ENCODE data around the gene ARHGAP33. TPM values are rescaled to one million over a fixed set of nuclear protein-coding genes. Genes with fewer than 3 reads are reported as not detected.

The ARHGAP33 gene
- polyA plus RNA-seq, 1 experiment: 1.2 TPM

DNA sequence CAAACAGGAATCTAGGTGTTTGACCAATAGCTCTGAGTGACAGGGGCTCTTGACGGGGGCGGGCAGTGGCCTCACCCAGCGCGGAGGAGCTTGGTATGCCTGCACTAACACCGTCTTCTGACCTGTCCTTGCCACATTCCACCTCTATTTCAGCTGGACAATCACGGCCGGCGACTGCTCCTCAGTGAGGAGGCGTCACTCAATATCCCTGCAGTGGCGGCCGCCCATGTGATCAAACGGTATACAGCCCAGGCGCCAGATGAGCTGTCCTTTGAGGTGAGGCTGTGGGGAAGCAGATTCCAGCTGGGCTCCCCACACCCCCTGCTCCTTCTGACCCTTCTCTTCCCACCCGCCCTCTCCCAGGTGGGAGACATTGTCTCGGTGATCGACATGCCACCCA, 4.7 kb downstream of the ARHGAP33 start:
- TF ChIP-seq, protein P1, sequence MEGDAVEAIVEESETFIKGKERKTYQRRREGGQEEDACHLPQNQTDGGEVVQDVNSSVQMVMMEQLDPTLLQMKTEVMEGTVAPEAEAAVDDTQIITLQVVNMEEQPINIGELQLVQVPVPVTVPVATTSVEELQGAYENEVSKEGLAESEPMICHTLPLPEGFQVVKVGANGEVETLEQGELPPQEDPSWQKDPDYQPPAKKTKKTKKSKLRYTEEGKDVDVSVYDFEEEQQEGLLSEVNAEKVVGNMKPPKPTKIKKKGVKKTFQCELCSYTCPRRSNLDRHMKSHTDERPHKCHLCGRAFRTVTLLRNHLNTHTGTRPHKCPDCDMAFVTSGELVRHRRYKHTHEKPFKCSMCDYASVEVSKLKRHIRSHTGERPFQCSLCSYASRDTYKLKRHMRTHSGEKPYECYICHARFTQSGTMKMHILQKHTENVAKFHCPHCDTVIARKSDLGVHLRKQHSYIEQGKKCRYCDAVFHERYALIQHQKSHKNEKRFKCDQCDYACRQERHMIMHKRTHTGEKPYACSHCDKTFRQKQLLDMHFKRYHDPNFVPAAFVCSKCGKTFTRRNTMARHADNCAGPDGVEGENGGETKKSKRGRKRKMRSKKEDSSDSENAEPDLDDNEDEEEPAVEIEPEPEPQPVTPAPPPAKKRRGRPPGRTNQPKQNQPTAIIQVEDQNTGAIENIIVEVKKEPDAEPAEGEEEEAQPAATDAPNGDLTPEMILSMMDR (IDR thresholded peaks at IDR 0.05; ENCODE audit: low read depth, low read length): no peak
- Histone ChIP-seq H3K27ac (ENCODE audit: low read depth, low read length) (no peak overlapping the region), H3K9me3 (ENCODE audit: control insufficient read depth, insufficient read depth, low read length) (no peaks in the 10 kb centered on the region), H3K4me3 (ENCODE audit: low read depth, low read length) (no peak overlapping the region), H3K27me3 (ENCODE audit: control insufficient read depth, insufficient read depth, low read length) (no peaks in the 10 kb centered on the region)
- CTCF ChIA-PET: no interaction called here
- POLR2A ChIA-PET: no interaction called here
- DNase-seq (ENCODE audit: low read depth, low spot score): no peak

DNA sequence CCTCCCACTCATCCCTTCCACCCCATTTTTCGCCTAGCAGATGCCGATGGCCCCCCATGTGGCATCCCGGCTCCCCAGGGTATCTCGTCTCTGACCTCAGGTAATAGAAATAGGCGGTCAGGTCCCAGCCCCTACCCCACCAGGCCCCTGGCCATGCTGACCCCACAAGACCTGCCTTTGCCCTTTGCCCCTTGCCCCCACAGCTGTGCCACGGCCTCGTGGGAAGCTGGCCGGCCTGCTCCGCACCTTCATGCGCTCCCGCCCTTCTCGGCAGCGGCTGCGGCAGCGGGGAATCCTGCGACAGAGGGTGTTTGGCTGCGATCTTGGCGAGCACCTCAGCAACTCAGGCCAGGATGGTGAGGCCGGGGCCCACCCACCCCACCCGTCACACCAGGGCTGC, 5.4 kb downstream of the ARHGAP33 start:
- H3K4me3 ChIP-seq (ENCODE audit: low read depth, low read length): no peak overlapping the region
- no peak overlapping the region for H3K27ac ChIP-seq (ENCODE audit: low read depth, low read length)
- H3K27me3 ChIP-seq (ENCODE audit: control insufficient read depth, insufficient read depth, low read length): no peaks in the 10 kb centered on the region
- POLR2A ChIA-PET: no interaction called here
- TF ChIP-seq, protein P1 (IDR thresholded peaks at IDR 0.05; ENCODE audit: low read depth, low read length): no peak
- CTCF ChIA-PET: no interaction called here
- DNase-seq (ENCODE audit: low read depth, low spot score): no peak
- H3K9me3 ChIP-seq (ENCODE audit: control insufficient read depth, insufficient read depth, low read length): no peaks in the 10 kb centered on the region

DNA sequence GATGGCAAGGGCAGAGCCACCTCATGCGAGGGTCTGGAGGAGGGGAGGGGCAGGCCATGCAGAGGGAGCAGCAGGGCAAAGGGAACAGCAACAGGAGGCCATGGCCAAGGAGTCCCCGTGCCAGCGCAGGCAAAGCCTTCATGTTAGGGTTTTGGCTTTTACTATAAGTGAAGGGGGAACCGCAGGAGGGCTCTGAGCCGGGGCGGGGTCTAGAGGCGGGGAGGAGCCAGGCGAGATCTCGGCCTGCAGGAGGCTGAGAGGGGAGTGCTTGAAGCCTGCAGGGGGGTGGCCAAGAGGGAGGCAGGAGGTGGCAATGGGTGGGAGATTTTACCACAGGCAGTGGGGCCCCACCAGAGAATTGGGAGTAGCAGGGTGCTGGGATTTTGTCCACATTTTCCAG, 6.3 kb downstream of the ARHGAP33 start:
- TF ChIP-seq, protein P1 (IDR thresholded peaks at IDR 0.05; ENCODE audit: low read depth, low read length): no peak
- Histone ChIP-seq H3K27ac (ENCODE audit: low read depth, low read length) (no peak overlapping the region), H3K27me3 (ENCODE audit: control insufficient read depth, insufficient read depth, low read length) (no peaks in the 10 kb centered on the region), H3K9me3 (ENCODE audit: control insufficient read depth, insufficient read depth, low read length) (no peaks in the 10 kb centered on the region), H3K4me3 (ENCODE audit: low read depth, low read length) (no peak overlapping the region)
- ChIA-PET CTCF (no interaction called here), POLR2A (no interaction called here)
- no peak for DNase-seq (ENCODE audit: low read depth, low spot score)

DNA sequence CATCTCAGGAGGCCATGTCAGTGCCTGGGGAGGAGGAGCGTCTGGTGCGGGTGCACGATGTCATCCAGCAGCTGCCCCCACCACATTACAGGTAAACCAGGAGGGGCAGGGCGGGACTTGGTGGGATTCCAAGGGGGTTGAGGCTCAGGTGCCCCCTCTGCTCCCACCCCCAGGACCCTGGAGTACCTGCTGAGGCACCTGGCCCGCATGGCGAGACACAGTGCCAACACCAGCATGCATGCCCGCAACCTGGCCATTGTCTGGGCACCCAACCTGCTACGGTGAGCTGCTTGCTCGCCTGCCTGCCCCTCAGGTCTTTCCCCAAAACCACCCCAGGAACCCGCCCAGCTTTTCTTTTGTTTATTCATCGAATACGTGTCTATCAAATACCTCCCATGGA, 7.2 kb downstream of the ARHGAP33 start:
- ChIA-PET CTCF (no interaction called here), POLR2A (interaction anchor here (0.6 kb wide), 1 partner anchor 883 kb away, joined by 3 read pairs; no protein-coding TSS in a partner anchor)
- Histone ChIP-seq H3K27me3 (ENCODE audit: control insufficient read depth, insufficient read depth, low read length) (no peaks in the 10 kb centered on the region), H3K9me3 (ENCODE audit: control insufficient read depth, insufficient read depth, low read length) (no peaks in the 10 kb centered on the region), H3K27ac (ENCODE audit: low read depth, low read length) (no peak overlapping the region), H3K4me3 (ENCODE audit: low read depth, low read length) (no peak overlapping the region)
- TF ChIP-seq, protein P1 (IDR thresholded peaks at IDR 0.05; ENCODE audit: low read depth, low read length): no peak
- no peak for DNase-seq (ENCODE audit: low read depth, low spot score)

DNA sequence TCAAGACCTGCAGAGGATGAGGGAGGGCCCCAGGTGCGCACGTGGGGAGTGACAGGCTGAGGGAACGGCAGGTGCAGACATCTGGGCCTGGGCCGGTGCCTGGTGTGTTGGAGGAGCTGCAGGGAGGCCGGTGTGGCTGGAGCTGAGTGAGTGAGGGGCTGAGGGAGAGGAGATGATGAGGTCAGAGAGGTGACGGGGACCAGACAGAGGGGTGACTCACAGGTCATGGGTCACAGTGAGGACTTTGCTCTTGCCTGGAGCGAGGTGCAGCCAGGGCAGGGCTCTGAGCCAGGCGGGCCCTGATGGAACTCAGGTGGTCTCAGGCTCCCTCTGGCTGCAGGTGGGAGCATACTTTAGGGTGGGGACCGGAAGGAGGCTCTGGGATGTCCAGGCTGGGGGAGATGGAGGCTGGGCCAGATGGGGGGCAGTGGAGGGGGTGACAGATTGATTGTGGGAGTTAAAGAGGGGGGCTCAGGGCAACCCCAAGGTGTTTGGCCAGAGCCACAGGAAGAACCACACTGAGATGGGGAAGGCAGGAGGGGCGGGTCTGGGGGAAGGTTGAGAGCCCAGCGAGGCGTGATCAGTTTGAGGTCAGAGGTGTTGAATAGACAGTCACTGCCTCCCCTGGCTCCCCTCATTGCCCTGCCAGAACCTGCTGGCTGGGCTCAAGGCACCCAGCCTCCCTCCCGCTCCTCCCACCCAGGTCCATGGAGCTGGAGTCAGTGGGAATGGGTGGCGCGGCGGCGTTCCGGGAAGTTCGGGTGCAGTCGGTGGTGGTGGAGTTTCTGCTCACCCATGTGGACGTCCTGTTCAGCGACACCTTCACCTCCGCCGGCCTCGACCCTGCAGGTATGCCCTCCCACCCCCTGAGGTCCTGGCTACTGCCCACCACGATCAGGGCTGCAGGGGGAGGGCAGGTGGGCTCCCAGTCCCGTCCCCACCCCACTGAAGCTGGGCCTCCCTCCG, 8.4 kb downstream of the ARHGAP33 start:
- Histone ChIP-seq H3K4me3 (ENCODE audit: low read depth, low read length) (no peak overlapping the region), H3K27me3 (ENCODE audit: control insufficient read depth, insufficient read depth, low read length) (no peaks in the 10 kb centered on the region), H3K27ac (ENCODE audit: low read depth, low read length) (no peak overlapping the region), H3K9me3 (ENCODE audit: control insufficient read depth, insufficient read depth, low read length) (no peaks in the 10 kb centered on the region)
- no peak for DNase-seq (ENCODE audit: low read depth, low spot score)
- TF ChIP-seq, protein P1 (IDR thresholded peaks at IDR 0.05; ENCODE audit: low read depth, low read length): no peak
- ChIA-PET CTCF (no interaction called here), POLR2A (no interaction called here)
